GM19239 (cell line): Measurements from ENCODE around the gene NFAT5.
"Not testable (repeated sequence)": the region's sequence is repeated elsewhere in the genome, so short reads cannot be mapped to it uniquely, and the experiment has no call there.

Experiments used
- DNase-seq: peaks from one replicate; pipeline ENCODE4 v3.0.0; 2011; ENCODE audit warnings: low spot score; ENCODE audit not compliant: insufficient read length
- FAIRE-seq: peaks from 2 replicates; lab custom pipeline; 2011; peaks lifted over from hg19 to GRCh38; lab: Jason Lieb, UNC

NFAT5 gene

DNA sequence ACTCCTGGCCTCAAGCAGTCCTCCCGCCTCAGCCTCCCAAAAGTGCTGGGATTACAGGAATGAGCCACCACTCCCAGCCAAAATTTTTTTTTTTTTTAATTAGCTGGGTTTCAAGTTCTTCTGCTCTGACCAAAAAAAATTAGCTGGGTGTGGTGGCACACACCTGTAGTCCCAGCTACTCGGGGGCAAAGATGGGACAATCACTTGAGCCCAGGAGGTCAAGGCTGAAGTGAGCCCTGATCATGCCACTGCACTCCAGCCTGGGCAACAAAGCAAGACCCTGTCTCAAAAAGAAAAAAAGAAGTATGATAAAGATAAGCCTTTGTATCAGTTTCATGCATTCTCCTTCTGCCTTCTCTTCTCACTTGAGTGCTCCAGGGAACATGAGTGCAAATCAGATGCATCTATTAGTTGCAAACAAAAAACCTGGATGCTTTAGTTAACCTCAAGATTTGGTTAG is 158.7 kb downstream of the NFAT5 start:
- FAIRE-seq (no peak), DNase-seq (no peak)

DNA sequence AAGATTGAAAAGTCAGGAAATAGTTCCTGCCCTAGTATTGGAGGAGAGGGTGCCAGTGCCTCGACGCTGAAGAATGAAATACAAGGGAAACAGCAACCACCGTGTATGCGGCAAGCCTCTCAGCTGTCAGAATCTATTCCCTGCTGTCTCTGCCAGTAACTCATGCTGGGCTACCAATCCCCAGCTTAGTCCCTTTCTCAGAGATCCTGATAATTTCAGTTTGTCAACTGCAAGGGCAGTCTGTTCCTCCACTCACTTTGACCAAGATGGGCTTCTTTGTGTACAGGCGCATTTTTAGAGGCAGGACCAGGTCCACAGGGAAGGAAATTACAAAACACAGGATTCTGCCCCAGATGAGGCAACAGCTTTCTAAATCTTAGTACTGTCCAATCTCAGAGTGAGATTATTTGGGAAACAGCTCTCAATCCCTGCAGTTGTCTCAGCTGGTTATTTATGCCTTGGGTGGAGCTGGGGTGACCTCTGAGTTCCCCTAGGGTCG is 159.3 kb downstream of the NFAT5 start:
- FAIRE-seq = no peak
- no peak for DNase-seq

DNA sequence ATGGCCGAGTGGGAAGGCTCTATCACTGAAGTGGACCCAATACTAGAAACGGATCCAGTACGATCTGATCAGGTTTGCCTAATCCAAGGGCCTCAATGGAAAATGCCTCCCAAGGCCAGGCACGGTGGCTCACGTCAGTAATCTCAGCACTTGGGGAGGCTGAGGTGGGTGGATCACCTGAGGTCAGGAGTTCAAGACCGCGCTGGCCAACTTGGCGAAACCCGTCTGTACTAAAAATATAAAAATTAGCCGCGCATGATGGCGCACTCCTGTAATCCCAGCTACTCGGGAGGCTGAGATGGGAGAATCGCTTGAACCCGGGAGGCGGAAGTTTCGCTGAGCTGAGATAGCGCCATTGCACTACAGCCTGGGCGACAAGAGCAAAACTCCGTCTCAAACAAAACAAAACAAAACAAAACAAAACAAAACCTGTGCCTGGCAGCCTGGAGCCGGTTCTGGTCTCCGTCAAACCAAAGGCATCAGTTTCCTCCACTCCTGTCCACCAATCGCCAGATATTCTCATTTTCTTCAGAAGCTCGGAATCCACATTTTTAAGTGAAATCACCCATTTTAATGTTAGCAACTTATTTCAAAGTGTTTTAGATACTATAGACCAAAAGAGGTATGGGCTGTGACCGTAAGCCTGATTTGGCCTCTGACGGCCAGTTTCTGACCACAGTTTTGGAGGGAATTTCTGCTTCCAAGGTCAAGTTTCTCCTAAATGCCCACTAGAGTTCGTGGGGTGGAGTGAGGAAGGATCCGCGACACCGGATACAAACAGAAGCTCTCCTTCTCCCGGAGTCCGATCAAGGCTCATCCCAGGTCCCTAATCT is 159.9 kb downstream of the NFAT5 start:
- DNase-seq = no peak
- FAIRE-seq = no peak

DNA sequence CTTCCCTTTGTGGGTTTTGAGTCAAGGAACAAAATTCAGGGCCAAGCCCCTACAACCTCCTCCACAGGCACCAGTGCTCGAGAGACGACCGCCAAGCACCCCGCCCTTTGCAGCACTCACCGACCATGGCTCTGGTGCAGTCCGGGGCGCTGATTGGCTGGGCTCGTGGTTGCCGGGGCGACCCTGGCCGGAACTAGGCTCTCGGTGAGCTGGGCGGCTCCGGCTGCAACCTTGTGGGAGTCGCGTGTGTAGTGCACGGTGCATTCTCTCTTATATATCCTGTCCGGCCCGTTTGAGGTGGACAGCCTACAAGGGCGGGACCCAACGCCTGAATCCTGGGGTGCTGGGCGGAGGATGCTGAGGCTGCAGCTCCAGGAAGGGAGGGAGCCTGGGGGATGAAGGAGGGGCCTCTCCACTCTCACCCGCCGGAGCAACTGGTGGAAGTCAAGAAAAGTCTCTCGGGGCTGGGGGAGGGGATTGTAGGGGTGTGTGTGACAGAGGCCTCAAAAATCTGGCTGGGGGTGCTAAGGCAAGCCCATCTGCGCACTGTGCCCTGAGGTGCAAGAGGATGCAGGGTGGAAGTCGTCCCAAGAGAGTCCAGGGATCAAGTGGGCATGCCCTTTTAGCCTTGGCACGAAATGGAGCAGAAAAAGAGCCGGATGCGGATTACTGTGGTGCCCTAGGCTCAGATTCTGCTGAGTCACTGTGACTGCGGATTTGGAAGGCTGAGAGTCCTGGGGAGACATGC is 160.7 kb downstream of the NFAT5 start, which contains the start of gene NQO1:
Gene NQO1 (minus strand): TSS at position 248 of the 748 bp plus-strand sequence. CDS start 121 bp downstream, at position 127.
- peak; percentile 77 for FAIRE-seq
- peak; percentile 89 for DNase-seq

GRCh38 chr16:69727916-69728270 is 162.1 kb downstream of the NFAT5 start:
- no peak for DNase-seq
- no peak for FAIRE-seq

DNA sequence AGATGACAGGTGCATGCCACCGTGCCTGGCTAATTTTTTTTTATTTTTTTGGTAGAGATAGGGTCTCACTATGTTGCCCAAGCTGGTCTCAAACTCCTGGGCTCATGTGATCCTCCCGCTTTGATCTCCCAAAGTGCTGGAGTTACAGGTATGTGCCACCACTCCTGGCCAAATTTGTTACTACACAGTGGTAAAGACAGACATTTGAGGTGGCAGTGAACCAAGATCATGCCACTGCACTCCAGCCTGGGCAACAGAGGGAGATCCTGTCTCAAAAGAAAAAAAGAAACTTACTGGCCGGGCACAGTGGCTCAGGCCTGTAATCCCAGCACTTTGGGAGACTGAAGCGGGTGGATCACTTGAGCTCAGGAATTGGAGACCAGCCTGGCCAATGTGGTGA is 163.3 kb downstream of the NFAT5 start:
- not testable (repeated sequence) for FAIRE-seq, DNase-seq

GRCh38 chr16:69731280-69731679 is 165.5 kb downstream of the NFAT5 start:
- not testable (repeated sequence) for FAIRE-seq, DNase-seq

DNA sequence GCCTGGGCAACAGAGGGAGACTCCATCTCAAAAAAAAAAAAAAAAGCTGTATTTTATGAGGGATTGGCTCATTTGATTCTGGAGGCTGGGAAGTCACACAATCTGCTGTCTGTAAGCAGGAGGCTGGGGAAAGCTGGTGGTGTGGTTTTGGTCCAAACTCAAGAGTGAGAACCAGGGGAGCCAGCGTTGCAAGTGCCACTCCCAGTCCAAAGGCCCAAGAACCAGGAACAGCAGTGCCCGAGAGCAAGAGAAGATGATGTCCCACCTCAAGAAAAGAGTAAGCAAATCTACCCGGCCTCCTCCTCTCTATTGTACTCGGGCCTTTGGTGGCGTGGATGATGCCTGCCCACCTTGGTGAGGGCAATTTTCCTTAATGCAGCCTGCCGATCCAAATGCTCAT is 166.3 kb downstream of the NFAT5 start:
- DNase-seq (no peak), FAIRE-seq (no peak)

DNA sequence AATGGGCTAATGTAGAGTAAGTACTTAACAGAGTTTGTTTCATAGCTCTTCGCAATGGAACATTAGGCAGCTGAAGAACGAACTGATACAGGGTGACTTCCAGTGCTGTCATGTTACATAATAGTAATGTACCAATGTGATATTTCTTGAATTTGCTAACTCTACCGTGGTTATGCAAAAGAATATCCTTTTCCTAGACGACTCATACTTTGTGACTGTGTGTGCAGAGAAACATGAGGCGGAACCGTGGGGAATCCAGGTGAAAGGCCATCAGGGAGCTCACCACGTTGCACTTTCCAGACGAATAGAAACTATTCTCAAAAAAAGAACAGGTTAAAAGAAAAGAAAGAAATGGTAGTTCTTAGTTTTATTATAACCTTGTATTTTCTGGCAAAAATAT is 175.8 kb downstream of the NFAT5 start:
- DNase-seq (no peak), FAIRE-seq (peak; percentile 28)

- DNase-seq (no peak), FAIRE-seq (no peak)
Observed at GRCh38 chr16:69741951-69742904, 176.5 kb downstream of the NFAT5 start.

GRCh38 chr16:69744363-69745231 is 178.8 kb downstream of the NFAT5 start:
- DNase-seq (no peak), FAIRE-seq (no peak)

GRCh38 chr16:69745232-69745612 is 179.5 kb downstream of the NFAT5 start:
- no peak for FAIRE-seq
- no peak for DNase-seq

DNA sequence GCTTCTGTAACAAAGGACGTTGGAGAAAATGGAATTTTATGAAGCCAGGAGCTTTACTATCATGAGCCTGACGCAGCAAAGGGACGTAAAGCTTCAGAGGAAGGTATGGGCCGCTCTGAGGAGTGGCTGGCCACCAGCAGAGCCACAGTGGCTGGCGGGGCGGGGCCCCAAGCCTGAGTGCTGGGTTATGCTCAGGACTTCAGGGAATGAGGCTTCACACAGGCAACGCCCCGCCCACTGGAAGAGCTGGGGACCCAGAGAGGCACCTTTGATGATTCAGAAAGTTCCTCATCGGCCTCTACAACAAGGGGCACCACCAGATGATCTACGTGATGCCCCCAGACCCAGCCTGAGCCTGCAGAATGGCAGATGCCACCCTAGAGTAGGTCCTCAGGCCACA is 180.2 kb downstream of the NFAT5 start:
- FAIRE-seq = no peak
- DNase-seq = no peak

DNA sequence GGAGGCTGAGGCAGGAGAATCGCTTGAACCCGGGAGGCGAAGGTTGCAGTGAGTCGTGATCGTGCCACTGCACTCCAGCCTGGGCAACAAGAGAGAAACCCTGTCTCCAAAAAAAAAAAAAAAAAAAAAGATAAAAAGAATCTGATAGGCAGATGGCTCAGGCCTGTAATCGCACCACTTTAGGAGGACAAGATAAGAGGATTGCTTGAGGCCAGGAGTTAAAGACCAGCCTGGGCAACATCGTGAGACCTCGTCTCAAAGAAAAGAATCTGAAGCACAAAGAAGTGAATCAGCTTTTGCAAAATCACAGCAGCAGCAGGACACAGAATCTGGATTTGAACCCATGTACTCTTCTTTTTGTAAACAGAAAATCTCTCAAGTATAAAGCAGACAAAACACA is 181.3 kb downstream of the NFAT5 start:
- DNase-seq = no peak
- no peak for FAIRE-seq

DNA sequence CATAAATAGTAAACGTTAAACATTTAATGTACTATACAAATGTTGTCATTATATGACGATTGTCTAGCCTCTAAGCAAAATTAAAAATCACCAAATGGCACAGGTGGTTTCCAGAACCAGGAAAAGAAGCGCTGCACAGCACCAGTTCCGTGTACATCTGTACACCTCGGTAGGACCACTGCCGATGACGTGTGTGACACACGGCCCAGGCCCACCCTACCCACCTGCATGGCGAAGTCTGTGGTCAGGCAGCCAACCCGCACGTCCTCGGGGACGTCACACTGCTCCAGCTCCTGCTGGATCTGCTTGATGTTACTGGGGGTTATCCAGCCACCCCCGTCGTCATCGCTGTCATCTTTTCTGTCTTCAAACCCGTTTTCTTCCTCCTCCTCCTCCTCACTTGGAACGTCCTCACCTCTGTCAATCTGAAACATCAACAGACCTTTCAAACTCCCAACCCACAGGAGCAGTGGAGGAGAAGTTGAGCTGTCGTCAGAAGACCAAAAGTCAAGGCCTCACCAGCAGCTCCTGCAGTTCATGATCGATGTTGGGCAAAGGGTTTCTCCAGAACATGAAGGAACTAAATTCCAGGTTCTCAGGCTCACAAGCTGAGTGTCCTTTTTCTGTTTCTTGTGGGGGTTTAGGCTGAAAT is 183.1 kb downstream of the NFAT5 start:
- FAIRE-seq (no peak), DNase-seq (no peak)

- FAIRE-seq = no peak
- DNase-seq = no peak
Observed at GRCh38 chr16:69754143-69754468, 188.3 kb downstream of the NFAT5 start.
